DND-41 (cell line): ENCODE data around the gene MAN1B1.
"Not testable (repeated sequence)": the region's sequence is repeated elsewhere in the genome, so short reads cannot be mapped to it uniquely, and the experiment has no call there.

ENCODE experiments used
- ATAC-seq: fragments of 200-7000 bp; cut with Tn5 transposase; 3 replicates; pipeline ENCODE4 v1.9.1; 2021; ENCODE audit warnings: low read depth; ENCODE audit not compliant: insufficient read depth
- DNase-seq: peaks from one replicate; pipeline ENCODE4 v3.0.0-alpha.2; 2020
- H2AFZ ChIP-seq: 2 replicates; pipeline ENCODE4 v1.6.0; 2012; ENCODE audit warnings: low read depth, low read length
- H3K27ac ChIP-seq: 2 replicates; pipeline ENCODE4 v1.5.1; 2012; ENCODE audit warnings: low read length, inconsistent platforms
- H3K27me3 ChIP-seq: fragments of 200-600 bp; sonication (generic); 2 replicates; pipeline ENCODE4 v1.6.0; 2012; ENCODE audit warnings: low read length, mild to moderate bottlenecking, inconsistent platforms; ENCODE audit not compliant: insufficient read depth, poor library complexity
- H3K36me3 ChIP-seq: 2 replicates; pipeline ENCODE4 v1.5.1; 2012; ENCODE audit warnings: low read length, inconsistent platforms; ENCODE audit not compliant: insufficient read depth
- H3K4me1 ChIP-seq: 2 replicates; pipeline ENCODE4 v1.5.1; 2012; ENCODE audit warnings: mild to moderate bottlenecking, low read length; ENCODE audit not compliant: insufficient read depth
- H3K4me2 ChIP-seq: 2 replicates; pipeline ENCODE4 v1.6.0; 2012; ENCODE audit warnings: mild to moderate bottlenecking, moderate library complexity, low read length, inconsistent platforms; ENCODE audit not compliant: insufficient read depth
- H3K4me3 ChIP-seq, 2 experiments: fragments of 200-600 bp in 1 of 2; shearing (Covaris generic) in 1 of 2; 2 replicates each; pipeline ENCODE4 v1.5.1; 2012 to 2016; ENCODE audit warnings: inconsistent platforms in 2 of 2, low read length in 2 of 2, mild to moderate bottlenecking in 2 of 2, low read depth in 1 of 2, moderate library complexity in 1 of 2
- H3K79me2 ChIP-seq: 2 replicates; pipeline ENCODE4 v1.6.0; 2012; ENCODE audit warnings: low read length, inconsistent platforms; ENCODE audit not compliant: insufficient read depth
- H3K9ac ChIP-seq: 2 replicates; pipeline ENCODE4 v1.6.0; 2012; ENCODE audit warnings: low read depth, mild to moderate bottlenecking, inconsistent platforms, low read length, moderate library complexity
- H3K9me3 ChIP-seq: 2 replicates; pipeline ENCODE4 v1.5.1; 2012; ENCODE audit warnings: low read length, moderate library complexity, mild to moderate bottlenecking, inconsistent platforms; ENCODE audit not compliant: insufficient read depth, severe bottlenecking
- H4K20me1 ChIP-seq: 2 replicates; pipeline ENCODE4 v1.6.0; 2012; ENCODE audit warnings: low read length; ENCODE audit not compliant: insufficient read depth
- CTCF ChIP-seq: IDR thresholded peaks from 2 replicates; pipeline ENCODE4 v1.5.1; 2012; ENCODE audit warnings: borderline replicate concordance, low read length, moderate library complexity, mild to moderate bottlenecking; ENCODE audit not compliant: poor library complexity, severe bottlenecking; ENCODE audit errors: extremely low read depth
- EZH2 ChIP-seq: IDR thresholded peaks from 3 replicates; pipeline ENCODE4 v1.6.1; 2012; ENCODE audit warnings: borderline replicate concordance, low read depth, mild to moderate bottlenecking, moderate library complexity, low read length, inconsistent platforms; ENCODE audit not compliant: severe bottlenecking

MAN1B1 gene

GRCh38 chr9:137129456-137130175 lies 42.8 kb downstream of the MAN1B1 start:
- H3K4me2 ChIP-seq = peak overlapping the region; percentile 87
- H3K79me2 ChIP-seq = peaks cover 40% of the 10 kb centered on the region
- no peaks in the 10 kb centered on the region; the same call in 1 of the 2 replicates for H3K36me3 ChIP-seq
- TF ChIP-seq CTCF (no peak), EZH2 (no peak)
- ATAC-seq (peak; percentile 89), DNase-seq (peak; percentile 88)
- H3K4me1 ChIP-seq = peaks cover 36% of the 10 kb centered on the region
- no peaks in the 10 kb centered on the region for H4K20me1 ChIP-seq
- H3K4me3 ChIP-seq = peak overlapping the region; percentile 85 to 98
- peak overlapping the region; percentile 91 for H3K27ac ChIP-seq
- H3K9me3 ChIP-seq = no peaks in the 10 kb centered on the region
- H3K9ac ChIP-seq = peak overlapping the region; percentile 91
- no peaks in the 10 kb centered on the region for H3K27me3 ChIP-seq
- H2AFZ ChIP-seq = peak overlapping the region; percentile 96

GRCh38 chr9:137130176-137130755 lies 43.5 kb downstream of the MAN1B1 start:
- DNase-seq = no peak
- TF ChIP-seq EZH2 (no peak), CTCF (no peak)
- Histone ChIP-seq H3K4me3 (peak overlapping the region; percentile 85 to 98; a peak in 3 of 4 replicates), H3K9ac (peak overlapping the region; percentile 91), H3K27me3 (no peaks in the 10 kb centered on the region), H3K79me2 (peaks cover 40% of the 10 kb centered on the region), H3K27ac (peak overlapping the region; percentile 91), H3K4me1 (peaks cover 36% of the 10 kb centered on the region), H2AFZ (peak overlapping the region; percentile 96), H3K9me3 (no peaks in the 10 kb centered on the region), H4K20me1 (no peaks in the 10 kb centered on the region), H3K36me3 (no peaks in the 10 kb centered on the region; the same call in 1 of the 2 replicates), H3K4me2 (peak overlapping the region; percentile 87)
- ATAC-seq = no peak

GRCh38 chr9:137134191-137134590 lies 47.4 kb downstream of the MAN1B1 start:
- peaks cover 9% of the 10 kb centered on the region for H3K4me1 ChIP-seq
- no peak overlapping the region for H3K9ac ChIP-seq
- no peaks in the 10 kb centered on the region for H4K20me1 ChIP-seq
- no peak for TF ChIP-seq CTCF
- no peak overlapping the region for H3K27ac ChIP-seq
- H3K9me3 ChIP-seq = no peaks in the 10 kb centered on the region
- no peaks in the 10 kb centered on the region for H3K27me3 ChIP-seq
- no peak overlapping the region for H3K4me2 ChIP-seq
- no peaks in the 10 kb centered on the region; the same call in 1 of the 2 replicates for H3K36me3 ChIP-seq
- no peak overlapping the region for H2AFZ ChIP-seq
- DNase-seq (no peak), ATAC-seq (no peak)
- peaks cover 12% of the 10 kb centered on the region for H3K79me2 ChIP-seq
- no peak overlapping the region for H3K4me3 ChIP-seq

GRCh38 chr9:137135154-137135553 lies 48.4 kb downstream of the MAN1B1 start:
- not testable (repeated sequence) for H3K27ac ChIP-seq, H2AFZ ChIP-seq, H3K36me3 ChIP-seq, H3K27me3 ChIP-seq, H3K9me3 ChIP-seq, H3K9ac ChIP-seq, DNase-seq, ATAC-seq, H3K4me2 ChIP-seq, H4K20me1 ChIP-seq, H3K4me3 ChIP-seq, H3K79me2 ChIP-seq, H3K4me1 ChIP-seq
